Activated B cell treated with CpG ODN at 0.5 μM for 24 hours (primary cell): ENCODE data around the gene BRAP. TPM values are rescaled to one million over a fixed set of nuclear protein-coding genes. Genes with fewer than 3 reads are reported as not detected.
"Not testable (repeated sequence)": the region's sequence is repeated elsewhere in the genome, so short reads cannot be mapped to it uniquely, and the experiment has no call there.

Experiments used
- ATAC-seq: fragments of 200-7000 bp; cut with Tn5 transposase; one replicate; pipeline ENCODE4 v1.10.0; 2021; ENCODE audit warnings: low read depth, mild to moderate bottlenecking, moderate library complexity
- CTCF ChIA-PET: fragments of 350-600 bp; sonication (Branson Sonifier 250); formaldehyde crosslinking; loops from one replicate; lab custom pipeline; 2021; ENCODE audit warnings: antibody characterized with exemption; lab: Charles Lee
- POLR2A ChIA-PET: fragments of 350-600 bp; sonication (Branson Sonifier 250); formaldehyde crosslinking; loops from one replicate; lab custom pipeline; 2021; ENCODE audit warnings: antibody characterized with exemption; lab: Charles Lee
- DNase-seq: peaks from one replicate; pipeline ENCODE4 v3.0.0; 2022
- H3K27ac Mint-ChIP-seq: one replicate; pipeline ENCODE4 v1.8.0; 2020; ENCODE audit warnings: mixed read lengths
- H3K27me3 Mint-ChIP-seq: one replicate; pipeline ENCODE4 v1.8.0; 2021; ENCODE audit warnings: mixed read lengths
- H3K36me3 Mint-ChIP-seq: one replicate; pipeline ENCODE4 v1.8.0; 2021; ENCODE audit warnings: low read depth, mixed read lengths
- H3K4me1 Mint-ChIP-seq: one replicate; pipeline ENCODE4 v1.8.0; 2021; ENCODE audit warnings: mixed read lengths
- H3K4me3 Mint-ChIP-seq: one replicate; pipeline ENCODE4 v1.8.0; 2020; ENCODE audit warnings: mild to moderate bottlenecking, mixed read lengths
- H3K9me3 Mint-ChIP-seq: one replicate; pipeline ENCODE4 v1.8.0; 2020; ENCODE audit warnings: mixed read lengths
- CTCF ChIP-seq: fragments of 200-600 bp; IDR thresholded peaks from one replicate; pipeline ENCODE4 v1.8.0; 2022; ENCODE audit warnings: antibody characterized with exemption, mild to moderate bottlenecking
- intact Hi-C: fragments of 100-400 bp; cut with micrococcal nuclease; formaldehyde crosslinking; loops from one replicate; pipeline ENCODE4 v1.15.1; 2024
- total RNA-seq: library from RNA; stranded (reverse); gene quantifications from 2 replicates; pipeline ENCODE4 v1.2.3, GENCODE V29; 2022

BRAP gene
- total RNA-seq, 1 donor from 2014 or later = 24.2 TPM

GRCh38 chr12:111728795-111729194 is 43.0 kb upstream of the BRAP start:
- POLR2A ChIA-PET = no interaction called here
- Mint-ChIP-seq H3K9me3 (no peaks in the 10 kb centered on the region), H3K4me3 (no peak overlapping the region), H3K4me1 (peaks cover 11% of the 10 kb centered on the region), H3K36me3 (peaks cover 57% of the 10 kb centered on the region), H3K27me3 (no peaks in the 10 kb centered on the region), H3K27ac (no peak overlapping the region)
- no peak for TF ChIP-seq CTCF
- DNase-seq = no peak
- no peak for ATAC-seq
- CTCF ChIA-PET = no interaction called here
- intact Hi-C loops = no loop called here

- POLR2A ChIA-PET, CTCF ChIA-PET, DNase-seq, H3K27me3 Mint-ChIP-seq, H3K9me3 Mint-ChIP-seq, H3K4me3 Mint-ChIP-seq, H3K4me1 Mint-ChIP-seq, H3K27ac Mint-ChIP-seq, ATAC-seq, intact Hi-C loops: not testable (repeated sequence)
- peaks cover 42% of the 10 kb centered on the region for H3K36me3 Mint-ChIP-seq
Measured at GRCh38 chr12:111723646-111724360, 38.0 kb upstream of the BRAP start.

- no peak for TF ChIP-seq CTCF
- no peak overlapping the region for H3K27ac Mint-ChIP-seq
- intact Hi-C loops = no loop called here
- no peak for DNase-seq
- H3K36me3 Mint-ChIP-seq = peaks cover 55% of the 10 kb centered on the region
- no peak overlapping the region for H3K4me3 Mint-ChIP-seq
- no peaks in the 10 kb centered on the region for H3K9me3 Mint-ChIP-seq
- CTCF ChIA-PET = no interaction called here
- H3K4me1 Mint-ChIP-seq = no peaks in the 10 kb centered on the region
- H3K27me3 Mint-ChIP-seq = no peaks in the 10 kb centered on the region
- no peak for ATAC-seq
- POLR2A ChIA-PET = no interaction called here
Measured at GRCh38 chr12:111720457-111720856, 34.7 kb upstream of the BRAP start.

- ATAC-seq, DNase-seq, H3K4me3 Mint-ChIP-seq, CTCF ChIA-PET, intact Hi-C loops, POLR2A ChIA-PET, H3K27ac Mint-ChIP-seq, H3K27me3 Mint-ChIP-seq, H3K4me1 Mint-ChIP-seq, H3K9me3 Mint-ChIP-seq: not testable (repeated sequence)
- peaks cover 54% of the 10 kb centered on the region for H3K36me3 Mint-ChIP-seq
Measured at GRCh38 chr12:111719316-111719715, 33.6 kb upstream of the BRAP start.

- H3K36me3 Mint-ChIP-seq = peaks cover 60% of the 10 kb centered on the region
- no peak overlapping the region for H3K27ac Mint-ChIP-seq
- DNase-seq (no peak), ATAC-seq (no peak)
- no peak overlapping the region for H3K4me3 Mint-ChIP-seq
- ChIA-PET CTCF (no interaction called here), POLR2A (no interaction called here)
- H3K27me3 Mint-ChIP-seq = no peaks in the 10 kb centered on the region
- TF ChIP-seq CTCF = no peak
- no peaks in the 10 kb centered on the region for H3K4me1 Mint-ChIP-seq
- no peaks in the 10 kb centered on the region for H3K9me3 Mint-ChIP-seq
- intact Hi-C loops = no loop called here
Measured at GRCh38 chr12:111715279-111715678, 29.5 kb upstream of the BRAP start.

- intact Hi-C loops = no loop called here
- H3K4me1 Mint-ChIP-seq = no peaks in the 10 kb centered on the region
- no peaks in the 10 kb centered on the region for H3K27me3 Mint-ChIP-seq
- no peak for ATAC-seq
- POLR2A ChIA-PET = no interaction called here
- DNase-seq = no peak
- H3K9me3 Mint-ChIP-seq = no peaks in the 10 kb centered on the region
- H3K36me3 Mint-ChIP-seq = peaks cover 65% of the 10 kb centered on the region
- no peak for TF ChIP-seq CTCF
- no peak overlapping the region for H3K27ac Mint-ChIP-seq
- H3K4me3 Mint-ChIP-seq = no peak overlapping the region
- CTCF ChIA-PET = no interaction called here
Measured at GRCh38 chr12:111706145-111706544, 20.4 kb upstream of the BRAP start.
